Mesendoderm (in vitro differentiated cells): ENCODE measurements around the gene GAB2.
A peak's percentile ranks its signal among the peaks of the same experiment; 100 is the strongest.
"Not testable (repeated sequence)": the region's sequence is repeated elsewhere in the genome, so short reads cannot be mapped to it uniquely, and the experiment has no call there.

Experiments used
- DNase-seq: peaks from one replicate; pipeline ENCODE4 v3.0.0; 2013
- H2AK5ac ChIP-seq: 2 replicates; pipeline ENCODE4 v1.6.1; 2013; ENCODE audit warnings: low read length, inconsistent platforms
- H2BK120ac ChIP-seq: 2 replicates; pipeline ENCODE4 v1.6.1; 2013; ENCODE audit warnings: low read depth, mild to moderate bottlenecking, low read length, moderate library complexity, mixed read lengths
- H2BK15ac ChIP-seq: replicated peaks from 2 replicates; pipeline ENCODE4 v1.6.1; 2013; ENCODE audit warnings: low read depth, mild to moderate bottlenecking, moderate library complexity
- H2BK5ac ChIP-seq: 2 replicates; pipeline ENCODE4 v1.6.1; 2013; ENCODE audit warnings: low read length, inconsistent platforms
- H3K18ac ChIP-seq: 2 replicates; pipeline ENCODE4 v1.6.1; 2013; ENCODE audit warnings: mild to moderate bottlenecking, low read length, mixed read lengths
- H3K23ac ChIP-seq: one replicate; pipeline ENCODE4 v1.6.1; 2013; ENCODE audit warnings: low read length
- H3K27ac ChIP-seq: 2 replicates; pipeline ENCODE4 v1.5.1; 2013; ENCODE audit warnings: low read depth, mild to moderate bottlenecking, inconsistent platforms, low read length, moderate library complexity
- H3K27me3 ChIP-seq: 2 replicates; pipeline ENCODE4 v1.6.1; 2013; ENCODE audit warnings: low read length, control low read depth, mild to moderate bottlenecking, inconsistent platforms; ENCODE audit not compliant: insufficient read depth, poor library complexity
- H3K36me3 ChIP-seq: 2 replicates; pipeline ENCODE4 v1.6.1; 2013; ENCODE audit warnings: low read length, inconsistent platforms; ENCODE audit not compliant: control insufficient read depth, insufficient read depth
- H3K4ac ChIP-seq: one replicate; pipeline ENCODE4 v1.6.1; 2013; ENCODE audit warnings: low read depth, mild to moderate bottlenecking, low read length, moderate library complexity
- H3K4me1 ChIP-seq: 2 replicates; pipeline ENCODE4 v1.6.1; 2013; ENCODE audit warnings: low read depth, low read length, inconsistent platforms; ENCODE audit not compliant: control insufficient read depth
- H3K4me2 ChIP-seq: 2 replicates; pipeline ENCODE4 v1.6.1; 2013; ENCODE audit warnings: low read length
- H3K4me3 ChIP-seq: 2 replicates; pipeline ENCODE4 v1.5.1; 2013; ENCODE audit warnings: mild to moderate bottlenecking, low read length
- H3K56ac ChIP-seq: one replicate; pipeline ENCODE4 v1.6.1; 2013; ENCODE audit warnings: low read length
- H3K79me1 ChIP-seq: 2 replicates; pipeline ENCODE4 v1.6.1; 2013; ENCODE audit warnings: low read length, inconsistent platforms
- H3K79me2 ChIP-seq: 2 replicates; pipeline ENCODE4 v1.6.1; 2013; ENCODE audit warnings: mild to moderate bottlenecking, low read length; ENCODE audit not compliant: control insufficient read depth, insufficient read depth
- H3K9ac ChIP-seq: 2 replicates; pipeline ENCODE4 v1.6.1; 2013; ENCODE audit warnings: low read length, inconsistent platforms
- H4K5ac ChIP-seq: one replicate; pipeline ENCODE4 v1.6.1; 2013; ENCODE audit warnings: low read length
- H4K8ac ChIP-seq: one replicate; pipeline ENCODE4 v1.6.1; 2013; ENCODE audit warnings: low read depth, mild to moderate bottlenecking, control low read depth, low read length, moderate library complexity
- WGBS: extraction: QIAGEN DNeasy Blood & Tissue Kit; methylation state at CpG from one replicate; pipeline ENCODE4 v1.1.7; 2013; ENCODE audit warnings: low lambda C conversion rate, missing lambda C conversion rate; ENCODE audit not compliant: insufficient coverage; ENCODE audit errors: extremely low coverage; 5-methylcytosine and 5-hydroxymethylcytosine counted together

Gene GAB2

GRCh38 chr11:78276311-78276710 lies 141.3 kb downstream of the GAB2 start:
- no CpG with 5 or more reads among the region's 3 CpGs for WGBS
- Histone ChIP-seq H3K27ac (no peak overlapping the region), H3K36me3 (no peaks in the 10 kb centered on the region), H3K79me2 (no peaks in the 10 kb centered on the region), H2BK5ac (no peak overlapping the region), H2AK5ac (no peak overlapping the region), H2BK120ac (no peak overlapping the region), H3K27me3 (no peaks in the 10 kb centered on the region), H3K4ac (no peak overlapping the region), H3K4me2 (no peak overlapping the region), H3K56ac (no peak overlapping the region), H4K8ac (no peak overlapping the region), H2BK15ac (no peak overlapping the region), H3K4me3 (no peak overlapping the region), H3K4me1 (no peaks in the 10 kb centered on the region), H3K79me1 (no peaks in the 10 kb centered on the region), H4K5ac (no peak overlapping the region), H3K23ac (no peak overlapping the region), H3K18ac (no peak overlapping the region), H3K9ac (no peak overlapping the region)
- DNase-seq, result no peak

GRCh38 chr11:78274739-78275138 lies 142.9 kb downstream of the GAB2 start:
- Histone ChIP-seq H3K27ac (no peak overlapping the region), H2BK120ac (no peak overlapping the region), H2BK15ac (no peak overlapping the region), H3K4me2 (no peak overlapping the region), H3K23ac (no peak overlapping the region), H4K5ac (no peak overlapping the region), H3K79me2 (no peaks in the 10 kb centered on the region), H3K9ac (no peak overlapping the region), H2AK5ac (no peak overlapping the region), H3K79me1 (no peaks in the 10 kb centered on the region), H3K27me3 (no peaks in the 10 kb centered on the region), H3K4ac (no peak overlapping the region), H4K8ac (peak overlapping the region; percentile 39), H3K4me1 (no peaks in the 10 kb centered on the region), H3K18ac (no peak overlapping the region), H3K4me3 (no peak overlapping the region), H3K36me3 (no peaks in the 10 kb centered on the region), H3K56ac (no peak overlapping the region), H2BK5ac (no peak overlapping the region)
- WGBS, result no CpG with 5 or more reads among the region's 3 CpGs
- DNase-seq, result no peak

GRCh38 chr11:78272625-78273269 lies 144.9 kb downstream of the GAB2 start:
- no CpG with 5 or more reads among the region's 6 CpGs for WGBS
- not testable (repeated sequence) for H4K8ac ChIP-seq, DNase-seq, H2AK5ac ChIP-seq, H4K5ac ChIP-seq, H2BK15ac ChIP-seq, H3K9ac ChIP-seq, H3K27me3 ChIP-seq, H3K79me2 ChIP-seq, H2BK5ac ChIP-seq, H3K79me1 ChIP-seq, H2BK120ac ChIP-seq, H3K23ac ChIP-seq, H3K56ac ChIP-seq, H3K4me1 ChIP-seq, H3K4ac ChIP-seq, H3K36me3 ChIP-seq, H3K27ac ChIP-seq, H3K4me3 ChIP-seq, H3K18ac ChIP-seq, H3K4me2 ChIP-seq

GRCh38 chr11:78271801-78272200 lies 145.8 kb downstream of the GAB2 start:
- H3K27ac ChIP-seq, H3K79me1 ChIP-seq, H2BK5ac ChIP-seq, H4K8ac ChIP-seq, H3K36me3 ChIP-seq, H3K18ac ChIP-seq, H3K4me3 ChIP-seq, H2BK120ac ChIP-seq, H2AK5ac ChIP-seq, H3K56ac ChIP-seq, H3K27me3 ChIP-seq, H3K9ac ChIP-seq, H3K79me2 ChIP-seq, DNase-seq, H3K4ac ChIP-seq, H2BK15ac ChIP-seq, H3K4me2 ChIP-seq, H4K5ac ChIP-seq, H3K4me1 ChIP-seq, H3K23ac ChIP-seq: not testable (repeated sequence)
- WGBS, result no CpG with 5 or more reads among the region's 2 CpGs

- Histone ChIP-seq H3K27me3 (no peaks in the 10 kb centered on the region), H4K8ac (no peak overlapping the region), H3K4me2 (no peak overlapping the region), H3K9ac (no peak overlapping the region), H3K23ac (no peak overlapping the region), H2AK5ac (no peak overlapping the region), H3K4ac (no peak overlapping the region), H4K5ac (no peak overlapping the region), H3K27ac (no peak overlapping the region), H3K4me1 (no peaks in the 10 kb centered on the region), H3K4me3 (no peak overlapping the region), H3K36me3 (no peaks in the 10 kb centered on the region), H2BK15ac (no peak overlapping the region), H2BK5ac (no peak overlapping the region), H3K56ac (no peak overlapping the region), H2BK120ac (no peak overlapping the region), H3K18ac (no peak overlapping the region), H3K79me1 (no peaks in the 10 kb centered on the region), H3K79me2 (no peaks in the 10 kb centered on the region)
- WGBS, result no CpG with 5 or more reads among the region's 2 CpGs
- DNase-seq, result no peak
Measured at GRCh38 chr11:78270971-78271370, 146.6 kb downstream of the GAB2 start.

- no peak overlapping the region for H3K4ac ChIP-seq
- no peak overlapping the region for H3K56ac ChIP-seq
- no CpG with 5 or more reads among the region's 7 CpGs for WGBS
- no peak overlapping the region for H2BK15ac ChIP-seq
- H3K23ac ChIP-seq, result no peak overlapping the region
- no peak overlapping the region for H3K18ac ChIP-seq
- H2BK5ac ChIP-seq, result no peak overlapping the region
- no peak overlapping the region for H2BK120ac ChIP-seq
- H2AK5ac ChIP-seq, result no peak overlapping the region
- H4K8ac ChIP-seq, result no peak overlapping the region
- no peak overlapping the region for H4K5ac ChIP-seq
- no peaks in the 10 kb centered on the region for H3K36me3 ChIP-seq
- no peak overlapping the region for H3K4me2 ChIP-seq
- no peak overlapping the region for H3K27ac ChIP-seq
- H3K27me3 ChIP-seq, result no peaks in the 10 kb centered on the region
- no peaks in the 10 kb centered on the region for H3K79me2 ChIP-seq
- no peak for DNase-seq
- H3K9ac ChIP-seq, result no peak overlapping the region
- H3K4me1 ChIP-seq, result no peaks in the 10 kb centered on the region
- H3K79me1 ChIP-seq, result no peaks in the 10 kb centered on the region
- no peak overlapping the region for H3K4me3 ChIP-seq
Measured at GRCh38 chr11:78269806-78270205, 147.8 kb downstream of the GAB2 start.
